SIG-M5 treated with dmso at 0.1 percent for 504 hours (cell line): ENCODE data around the gene LGI4.
"Not testable (repeated sequence)": the region's sequence is repeated elsewhere in the genome, so short reads cannot be mapped to it uniquely, and the experiment has no call there.

Experiments
- DNase-seq: peaks from one replicate; lab custom pipeline; 2025; ENCODE audit not compliant: unreplicated experiment; lab: John Stamatoyannopoulos, UW

Gene LGI4

GRCh38 chr19:35161434-35161743, 26.5 kb upstream of the LGI4 start:
- DNase-seq, result no peak

- DNase-seq, result no peak
Measured at GRCh38 chr19:35160629-35161433, 26.0 kb upstream of the LGI4 start.

GRCh38 chr19:35159606-35160005, 24.7 kb upstream of the LGI4 start:
- no peak for DNase-seq

GRCh38 chr19:35157431-35157830, 22.6 kb upstream of the LGI4 start:
- DNase-seq, result no peak

- no peak for DNase-seq
Measured at GRCh38 chr19:35156673-35157014, 21.8 kb upstream of the LGI4 start.

- DNase-seq, result no peak
Measured at GRCh38 chr19:35155981-35156672, 21.3 kb upstream of the LGI4 start.

- DNase-seq, result no peak
Measured at GRCh38 chr19:35155441-35155840, 20.6 kb upstream of the LGI4 start.

- peak; percentile 82 for DNase-seq
Measured at GRCh38 chr19:35154525-35155406, 19.9 kb upstream of the LGI4 start, which contains the start of gene FXYD5. Gene FXYD5 (plus strand): TSS chr19:35154735. CDS start chr19:35155551, 816 bp downstream.

- DNase-seq, result peak; percentile 34
Measured at GRCh38 chr19:35153701-35154524, 19.1 kb upstream of the LGI4 start.

GRCh38 chr19:35153129-35153522, 18.3 kb upstream of the LGI4 start:
- not testable (repeated sequence) for DNase-seq

- no peak for DNase-seq
Measured at GRCh38 chr19:35151273-35152065, 16.6 kb upstream of the LGI4 start.

GRCh38 chr19:35150445-35150844, 15.6 kb upstream of the LGI4 start:
- DNase-seq, result no peak

GRCh38 chr19:35149463-35149862, 14.6 kb upstream of the LGI4 start:
- DNase-seq, result no peak

GRCh38 chr19:35146746-35147459, 12.0 kb upstream of the LGI4 start:
- DNase-seq, result no peak

GRCh38 chr19:35144600-35145436, 10.0 kb upstream of the LGI4 start:
- DNase-seq, result peak; percentile 41

GRCh38 chr19:35144259-35144599, 9.4 kb upstream of the LGI4 start:
- DNase-seq, result no peak

- no peak for DNase-seq
Measured at GRCh38 chr19:35143818-35144217, 9.0 kb upstream of the LGI4 start.

GRCh38 chr19:35143231-35143715, 8.4 kb upstream of the LGI4 start, which contains the start of gene FXYD7:
Gene FXYD7 (plus strand): TSS chr19:35143255. CDS start chr19:35143334, 79 bp downstream.
- no peak for DNase-seq
